Measurements from ENCODE around the gene CHST12. TPM values are rescaled to one million over a fixed set of nuclear protein-coding genes. Genes with fewer than 3 reads are reported as not detected.

The CHST12 gene
- polyA plus RNA-seq, 1 donor from 2014 or later, result 6.4 TPM

DNA sequence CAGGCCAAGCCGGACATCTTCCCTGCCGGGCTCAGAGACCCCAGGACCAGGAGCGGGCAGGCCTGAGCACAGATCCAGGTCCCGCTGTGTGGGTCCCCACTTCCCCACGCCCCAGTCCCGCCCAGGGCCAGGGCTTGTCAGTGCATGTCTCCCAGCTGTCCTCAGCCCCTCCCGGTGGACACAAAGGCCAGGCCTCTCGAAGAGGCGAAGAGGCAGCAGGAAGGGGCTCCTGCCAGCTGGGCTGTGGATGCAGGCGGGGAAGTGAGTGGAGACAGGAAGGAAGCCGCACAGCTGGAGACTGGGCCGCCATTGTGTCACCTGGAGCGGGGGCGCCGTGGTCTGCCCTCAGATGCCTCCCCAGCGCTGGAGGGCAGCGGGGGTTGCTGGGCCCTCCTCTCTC, 68.0 kb downstream of the CHST12 start:
- H3F3A ChIP-seq (ENCODE audit: insufficient read depth, low read length, poor library complexity, severe bottlenecking), result no peaks in the 10 kb centered on the region
- H3K9ac ChIP-seq (ENCODE audit: low read length), result no peak overlapping the region
- H3K4me3 ChIP-seq (ENCODE audit: low read length), result no peak overlapping the region
- H3K27me3 ChIP-seq (ENCODE audit: insufficient read depth, low read depth, low read length), result no peaks in the 10 kb centered on the region
- no peaks in the 10 kb centered on the region for H4K20me1 ChIP-seq (ENCODE audit: insufficient read depth)
- H3K27ac ChIP-seq (ENCODE audit: low read length), result no peak overlapping the region
- H3K9me3 ChIP-seq (ENCODE audit: low read length), result no peaks in the 10 kb centered on the region
- no peak overlapping the region for H3K4me2 ChIP-seq (ENCODE audit: low read length)
- no peaks in the 10 kb centered on the region for H3K36me3 ChIP-seq (ENCODE audit: insufficient read depth, low read length)
- no peak for TF ChIP-seq SMC3 (conservative IDR thresholded peaks at IDR 0.05; ENCODE audit: poor library complexity)
- no peak for TF ChIP-seq EP300 (conservative IDR thresholded peaks at IDR 0.05; ENCODE audit: poor library complexity, severe bottlenecking)
- no peak for TF ChIP-seq EZH2 (IDR thresholded peaks at IDR 0.05; ENCODE audit: borderline replicate concordance, insufficient read depth, low read length, poor library complexity, severe bottlenecking)
- TF ChIP-seq RAD21 (conservative IDR thresholded peaks at IDR 0.05), result no peak
- no peak for TF ChIP-seq MXI1 (conservative IDR thresholded peaks at IDR 0.05; ENCODE audit: poor library complexity, severe bottlenecking)
- TF ChIP-seq POLR2AphosphoS5 (IDR thresholded peaks at IDR 0.05), result no peak
- TF ChIP-seq, protein P1, sequence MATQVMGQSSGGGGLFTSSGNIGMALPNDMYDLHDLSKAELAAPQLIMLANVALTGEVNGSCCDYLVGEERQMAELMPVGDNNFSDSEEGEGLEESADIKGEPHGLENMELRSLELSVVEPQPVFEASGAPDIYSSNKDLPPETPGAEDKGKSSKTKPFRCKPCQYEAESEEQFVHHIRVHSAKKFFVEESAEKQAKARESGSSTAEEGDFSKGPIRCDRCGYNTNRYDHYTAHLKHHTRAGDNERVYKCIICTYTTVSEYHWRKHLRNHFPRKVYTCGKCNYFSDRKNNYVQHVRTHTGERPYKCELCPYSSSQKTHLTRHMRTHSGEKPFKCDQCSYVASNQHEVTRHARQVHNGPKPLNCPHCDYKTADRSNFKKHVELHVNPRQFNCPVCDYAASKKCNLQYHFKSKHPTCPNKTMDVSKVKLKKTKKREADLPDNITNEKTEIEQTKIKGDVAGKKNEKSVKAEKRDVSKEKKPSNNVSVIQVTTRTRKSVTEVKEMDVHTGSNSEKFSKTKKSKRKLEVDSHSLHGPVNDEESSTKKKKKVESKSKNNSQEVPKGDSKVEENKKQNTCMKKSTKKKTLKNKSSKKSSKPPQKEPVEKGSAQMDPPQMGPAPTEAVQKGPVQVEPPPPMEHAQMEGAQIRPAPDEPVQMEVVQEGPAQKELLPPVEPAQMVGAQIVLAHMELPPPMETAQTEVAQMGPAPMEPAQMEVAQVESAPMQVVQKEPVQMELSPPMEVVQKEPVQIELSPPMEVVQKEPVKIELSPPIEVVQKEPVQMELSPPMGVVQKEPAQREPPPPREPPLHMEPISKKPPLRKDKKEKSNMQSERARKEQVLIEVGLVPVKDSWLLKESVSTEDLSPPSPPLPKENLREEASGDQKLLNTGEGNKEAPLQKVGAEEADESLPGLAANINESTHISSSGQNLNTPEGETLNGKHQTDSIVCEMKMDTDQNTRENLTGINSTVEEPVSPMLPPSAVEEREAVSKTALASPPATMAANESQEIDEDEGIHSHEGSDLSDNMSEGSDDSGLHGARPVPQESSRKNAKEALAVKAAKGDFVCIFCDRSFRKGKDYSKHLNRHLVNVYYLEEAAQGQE (IDR thresholded peaks at IDR 0.05; ENCODE audit: borderline replicate concordance), result no peak
- no peak for TF ChIP-seq TAF1 (IDR thresholded peaks at IDR 0.05; ENCODE audit: low read depth)
- TF ChIP-seq, protein P2, sequence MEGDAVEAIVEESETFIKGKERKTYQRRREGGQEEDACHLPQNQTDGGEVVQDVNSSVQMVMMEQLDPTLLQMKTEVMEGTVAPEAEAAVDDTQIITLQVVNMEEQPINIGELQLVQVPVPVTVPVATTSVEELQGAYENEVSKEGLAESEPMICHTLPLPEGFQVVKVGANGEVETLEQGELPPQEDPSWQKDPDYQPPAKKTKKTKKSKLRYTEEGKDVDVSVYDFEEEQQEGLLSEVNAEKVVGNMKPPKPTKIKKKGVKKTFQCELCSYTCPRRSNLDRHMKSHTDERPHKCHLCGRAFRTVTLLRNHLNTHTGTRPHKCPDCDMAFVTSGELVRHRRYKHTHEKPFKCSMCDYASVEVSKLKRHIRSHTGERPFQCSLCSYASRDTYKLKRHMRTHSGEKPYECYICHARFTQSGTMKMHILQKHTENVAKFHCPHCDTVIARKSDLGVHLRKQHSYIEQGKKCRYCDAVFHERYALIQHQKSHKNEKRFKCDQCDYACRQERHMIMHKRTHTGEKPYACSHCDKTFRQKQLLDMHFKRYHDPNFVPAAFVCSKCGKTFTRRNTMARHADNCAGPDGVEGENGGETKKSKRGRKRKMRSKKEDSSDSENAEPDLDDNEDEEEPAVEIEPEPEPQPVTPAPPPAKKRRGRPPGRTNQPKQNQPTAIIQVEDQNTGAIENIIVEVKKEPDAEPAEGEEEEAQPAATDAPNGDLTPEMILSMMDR (IDR thresholded peaks at IDR 0.05; ENCODE audit: poor library complexity, severe bottlenecking), result no peak
- no peak overlapping the region for H2AFZ ChIP-seq (ENCODE audit: low read depth, low read length)
- no peaks in the 10 kb centered on the region for H3K9me2 ChIP-seq (ENCODE audit: insufficient read depth, low read length)
- H3K79me2 ChIP-seq (replicated peaks; ENCODE audit: insufficient read depth, low read length), result no peaks in the 10 kb centered on the region

DNA sequence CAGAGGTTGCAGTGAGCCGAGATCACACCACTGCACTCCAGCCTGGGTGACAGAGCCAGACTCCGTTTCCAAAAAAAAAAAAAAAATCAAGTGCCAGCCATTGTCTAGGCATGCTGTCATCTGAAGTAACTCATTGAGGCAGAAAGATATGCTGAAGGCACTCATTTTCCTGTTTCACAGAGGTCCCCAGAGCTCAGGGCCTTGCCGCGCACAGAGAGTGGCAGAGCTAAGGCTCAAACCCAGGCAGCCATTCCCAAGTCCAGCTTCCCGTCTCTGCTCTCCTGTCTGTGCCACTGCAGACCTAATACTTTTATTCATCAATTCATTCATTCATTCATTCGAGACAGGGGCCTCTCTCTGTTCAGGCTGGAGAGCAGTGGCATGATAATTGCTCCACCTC, 69.3 kb downstream of the CHST12 start:
- H3K9ac ChIP-seq (ENCODE audit: low read length), result no peak overlapping the region
- H2AFZ ChIP-seq (ENCODE audit: low read depth, low read length), result no peak overlapping the region
- no peaks in the 10 kb centered on the region for H3K27me3 ChIP-seq (ENCODE audit: insufficient read depth, low read depth, low read length)
- H3F3A ChIP-seq (ENCODE audit: insufficient read depth, low read length, poor library complexity, severe bottlenecking), result no peaks in the 10 kb centered on the region
- no peaks in the 10 kb centered on the region for H4K20me1 ChIP-seq (ENCODE audit: insufficient read depth)
- no peaks in the 10 kb centered on the region for H3K9me3 ChIP-seq (ENCODE audit: low read length)
- no peaks in the 10 kb centered on the region for H3K79me2 ChIP-seq (replicated peaks; ENCODE audit: insufficient read depth, low read length)
- no peak overlapping the region for H3K27ac ChIP-seq (ENCODE audit: low read length)
- no peak overlapping the region for H3K4me3 ChIP-seq (ENCODE audit: low read length)
- no peaks in the 10 kb centered on the region for H3K9me2 ChIP-seq (ENCODE audit: insufficient read depth, low read length)
- no peaks in the 10 kb centered on the region for H3K36me3 ChIP-seq (ENCODE audit: insufficient read depth, low read length)
- TF ChIP-seq RAD21 (conservative IDR thresholded peaks at IDR 0.05), result no peak
- no peak for TF ChIP-seq EZH2 (IDR thresholded peaks at IDR 0.05; ENCODE audit: borderline replicate concordance, insufficient read depth, low read length, poor library complexity, severe bottlenecking)
- TF ChIP-seq, protein P2 (IDR thresholded peaks at IDR 0.05; ENCODE audit: poor library complexity, severe bottlenecking), result no peak
- H3K4me2 ChIP-seq (ENCODE audit: low read length), result no peak overlapping the region

All from neural cell (in vitro differentiated cells).